WTC11 (cell line): ENCODE results near the gene SCN8A.

Experiments used
- CDX4 ChIP-seq: fragments of 250-450 bp; sonication (Bioruptor Pico); IDR thresholded peaks from 2 replicates; pipeline ENCODE4 v1.9.0; 2021; ENCODE audit warnings: moderate library complexity, mild to moderate bottlenecking, inconsistent platforms, borderline replicate concordance
- CTCF ChIP-seq: fragments of 200-600 bp; IDR thresholded peaks from 2 replicates; pipeline ENCODE4 v1.8.0; 2022; ENCODE audit warnings: antibody characterized with exemption
- ELF4 ChIP-seq: sonication (generic); formaldehyde crosslinking; IDR thresholded peaks from 2 replicates; pipeline ENCODE4 v1.8.1; 2022; ENCODE audit warnings: low read depth, mild to moderate bottlenecking, moderate library complexity, missing genetic modification reagents
- ETV6 ChIP-seq: sonication (generic); formaldehyde crosslinking; IDR thresholded peaks from 2 replicates; pipeline ENCODE4 v1.8.1; 2022; ENCODE audit warnings: mild to moderate bottlenecking, missing genetic modification reagents
- PREB ChIP-seq: sonication (generic); formaldehyde crosslinking; IDR thresholded peaks from 2 replicates; pipeline ENCODE4 v1.8.1; 2022; ENCODE audit warnings: mild to moderate bottlenecking, missing genetic modification reagents, moderate library complexity, borderline replicate concordance
- SP1 ChIP-seq: sonication (generic); formaldehyde crosslinking; conservative IDR thresholded peaks from 2 replicates; pipeline ENCODE4 v1.8.1; 2022; ENCODE audit warnings: missing genetic modification reagents
- TCF7 ChIP-seq: sonication (generic); formaldehyde crosslinking; IDR thresholded peaks from 2 replicates; pipeline ENCODE4 v1.8.0; 2022; ENCODE audit warnings: mild to moderate bottlenecking, low read depth, missing genetic modification reagents, moderate library complexity
- USF1 ChIP-seq: sonication (generic); formaldehyde crosslinking; IDR thresholded peaks from 2 replicates; pipeline ENCODE4 v1.8.0; 2022; ENCODE audit warnings: mild to moderate bottlenecking, missing genetic modification reagents
- ZNF423 ChIP-seq: fragments of 250-450 bp; sonication (Bioruptor Pico); IDR thresholded peaks from 2 replicates; pipeline ENCODE4 v2.1.2; 2022; ENCODE audit warnings: mild to moderate bottlenecking, moderate library complexity

GRCh38 chr12:51785906-51786305 is 194.9 kb downstream of the SCN8A start:
- TF ChIP-seq TCF7 (CRISPR knock-in tag) (no peak), CTCF (no peak), CDX4 (no peak), SP1 (CRISPR knock-in tag) (no peak), ETV6 (CRISPR knock-in tag) (no peak), PREB (CRISPR knock-in tag) (no peak), ZNF423 (CRISPR knock-in tag) (no peak), USF1 (no peak), ELF4 (CRISPR knock-in tag) (no peak)
